ENCODE results near the gene LIPJ. TPM values are rescaled to one million over a fixed set of nuclear protein-coding genes. Genes with fewer than 3 reads are reported as not detected.

The LIPJ gene
- total RNA-seq, 1 experiment from 2014 or later, result not detected

DNA sequence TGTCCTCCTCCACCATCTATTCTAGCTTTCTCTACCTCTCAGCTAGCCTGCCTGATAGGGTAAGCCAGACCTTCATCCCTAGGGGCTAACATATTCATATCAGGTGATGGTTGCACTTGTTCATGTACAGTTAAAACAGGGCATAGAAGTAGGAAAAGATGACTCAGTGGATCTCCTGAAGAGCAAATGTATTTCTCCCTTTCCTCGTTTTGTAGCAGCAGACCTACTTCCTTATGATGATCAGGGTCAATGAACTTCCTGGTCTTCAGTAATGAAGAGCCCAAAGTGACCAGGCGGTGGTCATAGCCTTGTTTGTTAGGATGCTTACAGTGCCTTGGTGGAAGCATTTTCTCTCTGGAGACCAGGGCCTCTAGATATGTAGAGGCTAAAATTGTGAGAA is 6.3 kb downstream of the LIPJ start:
- Mint-ChIP-seq H3K9me3 (ENCODE audit: unreplicated experiment) (no peaks in the 10 kb centered on the region), H3K4me1 (ENCODE audit: low read depth, unreplicated experiment) (no peaks in the 10 kb centered on the region), H3K36me3 (ENCODE audit: insufficient read depth, unreplicated experiment) (no peaks in the 10 kb centered on the region), H3K27ac (ENCODE audit: unreplicated experiment) (no peak overlapping the region), H3K27me3 (ENCODE audit: insufficient read depth, unreplicated experiment) (peaks cover 3% of the 10 kb centered on the region), H3K4me3 (ENCODE audit: unreplicated experiment) (no peak overlapping the region)
- ChIA-PET CTCF (no interaction called here), POLR2A (interaction anchor here (1.4 kb wide), 1 partner anchor 10 kb away, joined by 4 read pairs; the partner anchor contains the start of gene RNLS)
- Histone ChIP-seq H3K4me1 (no peaks in the 10 kb centered on the region), H3K27me3 (replicated peaks; ENCODE audit: control insufficient read depth, insufficient read depth, low read length) (no peaks in the 10 kb centered on the region), H3K36me3 (ENCODE audit: control insufficient read depth, insufficient read depth, low read length) (no peaks in the 10 kb centered on the region), H3K9me3 (no peaks in the 10 kb centered on the region), H3K4me3 (ENCODE audit: low read depth, low read length) (no peak overlapping the region)
- intact Hi-C loops (cut with micrococcal nuclease; ENCODE audit: unreplicated experiment), result no loop called here
- no TSS peak for BruUV-seq (replicated peaks)
- TF ChIP-seq, protein P1, sequence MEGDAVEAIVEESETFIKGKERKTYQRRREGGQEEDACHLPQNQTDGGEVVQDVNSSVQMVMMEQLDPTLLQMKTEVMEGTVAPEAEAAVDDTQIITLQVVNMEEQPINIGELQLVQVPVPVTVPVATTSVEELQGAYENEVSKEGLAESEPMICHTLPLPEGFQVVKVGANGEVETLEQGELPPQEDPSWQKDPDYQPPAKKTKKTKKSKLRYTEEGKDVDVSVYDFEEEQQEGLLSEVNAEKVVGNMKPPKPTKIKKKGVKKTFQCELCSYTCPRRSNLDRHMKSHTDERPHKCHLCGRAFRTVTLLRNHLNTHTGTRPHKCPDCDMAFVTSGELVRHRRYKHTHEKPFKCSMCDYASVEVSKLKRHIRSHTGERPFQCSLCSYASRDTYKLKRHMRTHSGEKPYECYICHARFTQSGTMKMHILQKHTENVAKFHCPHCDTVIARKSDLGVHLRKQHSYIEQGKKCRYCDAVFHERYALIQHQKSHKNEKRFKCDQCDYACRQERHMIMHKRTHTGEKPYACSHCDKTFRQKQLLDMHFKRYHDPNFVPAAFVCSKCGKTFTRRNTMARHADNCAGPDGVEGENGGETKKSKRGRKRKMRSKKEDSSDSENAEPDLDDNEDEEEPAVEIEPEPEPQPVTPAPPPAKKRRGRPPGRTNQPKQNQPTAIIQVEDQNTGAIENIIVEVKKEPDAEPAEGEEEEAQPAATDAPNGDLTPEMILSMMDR (IDR thresholded peaks at IDR 0.05; ENCODE audit: insufficient read depth in 1 of 2, low read depth in 1 of 2, low read length in 1 of 2, severe bottlenecking in 1 of 2, unreplicated experiment in 1 of 2), result no peak
- no peak for DNase-seq

DNA sequence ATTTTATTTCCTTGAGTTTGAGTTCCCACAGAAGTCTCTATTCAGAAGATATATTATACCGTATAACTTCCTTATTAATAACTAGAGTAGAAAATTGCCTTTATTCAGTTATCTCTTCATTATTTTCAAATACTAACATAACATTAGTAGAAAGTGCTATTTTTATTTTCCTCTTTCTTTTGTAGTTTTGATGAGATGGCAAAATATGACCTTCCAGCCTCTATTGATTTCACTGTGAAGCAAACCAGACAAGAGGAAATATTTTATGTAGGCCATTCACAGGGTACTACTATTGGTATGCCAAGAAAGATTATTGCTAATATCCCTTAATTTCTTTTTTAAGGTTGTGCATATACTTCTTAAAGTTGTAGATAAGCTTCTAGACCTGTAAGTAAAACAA is 7.9 kb downstream of the LIPJ start:
- Mint-ChIP-seq H3K27ac (ENCODE audit: unreplicated experiment) (no peak overlapping the region), H3K4me1 (ENCODE audit: low read depth, unreplicated experiment) (no peaks in the 10 kb centered on the region), H3K36me3 (ENCODE audit: insufficient read depth, unreplicated experiment) (no peaks in the 10 kb centered on the region), H3K4me3 (ENCODE audit: unreplicated experiment) (no peak overlapping the region), H3K27me3 (ENCODE audit: insufficient read depth, unreplicated experiment) (peaks cover 3% of the 10 kb centered on the region), H3K9me3 (ENCODE audit: unreplicated experiment) (no peaks in the 10 kb centered on the region)
- Histone ChIP-seq H3K36me3 (ENCODE audit: control insufficient read depth, insufficient read depth, low read length) (no peaks in the 10 kb centered on the region), H3K9me3 (no peaks in the 10 kb centered on the region), H3K27me3 (replicated peaks; ENCODE audit: control insufficient read depth, insufficient read depth, low read length) (no peaks in the 10 kb centered on the region), H3K4me1 (no peaks in the 10 kb centered on the region), H3K4me3 (ENCODE audit: low read depth, low read length) (no peak overlapping the region)
- POLR2A ChIA-PET, result no interaction called here
- intact Hi-C loops (cut with micrococcal nuclease; ENCODE audit: unreplicated experiment), result no loop called here
- TF ChIP-seq, protein P1 (IDR thresholded peaks at IDR 0.05; ENCODE audit: insufficient read depth in 1 of 2, low read depth in 1 of 2, low read length in 1 of 2, severe bottlenecking in 1 of 2, unreplicated experiment in 1 of 2), result no peak
- DNase-seq, result no peak
- no TSS peak for BruUV-seq (replicated peaks)
- CTCF ChIA-PET, result no interaction called here

GRCh38 chr10:88598055-88598454 is 11.5 kb downstream of the LIPJ start:
- Histone ChIP-seq H3K27me3 (replicated peaks; ENCODE audit: control insufficient read depth, insufficient read depth, low read length) (no peaks in the 10 kb centered on the region), H3K4me1 (no peaks in the 10 kb centered on the region), H3K4me3 (ENCODE audit: low read depth, low read length) (no peak overlapping the region), H3K9me3 (no peaks in the 10 kb centered on the region), H3K36me3 (ENCODE audit: control insufficient read depth, insufficient read depth, low read length) (no peaks in the 10 kb centered on the region)
- ChIA-PET CTCF (no interaction called here), POLR2A (no interaction called here)
- no peak for DNase-seq
- TF ChIP-seq, protein P1 (IDR thresholded peaks at IDR 0.05; ENCODE audit: insufficient read depth in 1 of 2, low read depth in 1 of 2, low read length in 1 of 2, severe bottlenecking in 1 of 2, unreplicated experiment in 1 of 2), result no peak
- no TSS peak for BruUV-seq (replicated peaks)
- Mint-ChIP-seq H3K27ac (ENCODE audit: unreplicated experiment) (no peak overlapping the region), H3K4me3 (ENCODE audit: unreplicated experiment) (no peak overlapping the region), H3K36me3 (ENCODE audit: insufficient read depth, unreplicated experiment) (no peaks in the 10 kb centered on the region), H3K9me3 (ENCODE audit: unreplicated experiment) (no peaks in the 10 kb centered on the region), H3K27me3 (ENCODE audit: insufficient read depth, unreplicated experiment) (peaks cover 3% of the 10 kb centered on the region), H3K4me1 (ENCODE audit: low read depth, unreplicated experiment) (no peaks in the 10 kb centered on the region)
- intact Hi-C loops (cut with micrococcal nuclease; ENCODE audit: unreplicated experiment), result no loop called here

Measured in Caco-2 (cell line).